Measurements from ENCODE around the gene TOMT.

DNA sequence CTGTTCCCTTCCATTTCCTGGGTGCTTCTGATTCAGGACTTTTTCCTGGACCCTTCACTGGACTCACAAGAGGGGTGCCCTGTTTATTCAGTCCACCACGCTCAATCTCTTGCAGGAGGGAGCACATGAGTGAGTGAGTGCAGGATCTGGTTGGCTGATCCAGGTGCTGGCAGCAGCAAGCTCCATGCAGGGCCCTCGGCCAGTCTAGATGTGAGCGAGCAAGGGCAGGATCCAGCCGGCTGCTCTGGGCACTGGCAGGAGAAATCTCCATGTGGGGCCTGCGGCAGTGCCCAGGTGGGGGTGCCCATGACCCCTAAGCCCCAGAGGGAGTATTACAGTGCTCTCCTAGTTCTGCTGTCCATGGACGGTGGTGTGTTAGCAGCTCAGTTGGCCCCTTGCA, 18.3 kb downstream of the TOMT start:
- TF ChIP-seq, protein P1, sequence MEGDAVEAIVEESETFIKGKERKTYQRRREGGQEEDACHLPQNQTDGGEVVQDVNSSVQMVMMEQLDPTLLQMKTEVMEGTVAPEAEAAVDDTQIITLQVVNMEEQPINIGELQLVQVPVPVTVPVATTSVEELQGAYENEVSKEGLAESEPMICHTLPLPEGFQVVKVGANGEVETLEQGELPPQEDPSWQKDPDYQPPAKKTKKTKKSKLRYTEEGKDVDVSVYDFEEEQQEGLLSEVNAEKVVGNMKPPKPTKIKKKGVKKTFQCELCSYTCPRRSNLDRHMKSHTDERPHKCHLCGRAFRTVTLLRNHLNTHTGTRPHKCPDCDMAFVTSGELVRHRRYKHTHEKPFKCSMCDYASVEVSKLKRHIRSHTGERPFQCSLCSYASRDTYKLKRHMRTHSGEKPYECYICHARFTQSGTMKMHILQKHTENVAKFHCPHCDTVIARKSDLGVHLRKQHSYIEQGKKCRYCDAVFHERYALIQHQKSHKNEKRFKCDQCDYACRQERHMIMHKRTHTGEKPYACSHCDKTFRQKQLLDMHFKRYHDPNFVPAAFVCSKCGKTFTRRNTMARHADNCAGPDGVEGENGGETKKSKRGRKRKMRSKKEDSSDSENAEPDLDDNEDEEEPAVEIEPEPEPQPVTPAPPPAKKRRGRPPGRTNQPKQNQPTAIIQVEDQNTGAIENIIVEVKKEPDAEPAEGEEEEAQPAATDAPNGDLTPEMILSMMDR (IDR thresholded peaks at IDR 0.05), result no peak
- TF ChIP-seq EZH2 (IDR thresholded peaks at IDR 0.05) (no peak), EZH2phosphoT487 (IDR thresholded peaks at IDR 0.05) (no peak)

All from neural progenitor cell (in vitro differentiated cells).